Cardiac fibroblast (primary cell): ENCODE data around the gene PATL2.

Experiments
- DNase-seq, 2 donors: peaks; one replicate each; pipeline versions ENCODE4 v3.0.0 to v3.0.0-alpha.2; 2010; ENCODE audit warnings: low read depth in 2 of 2
- H3K4me3 ChIP-seq, 2 donors: replicated peaks in 1 of 2; 1 replicate in 1 of 2; 2 replicates in 1 of 2; pipeline ENCODE4 v1.5.1; 2011; ENCODE audit warnings: low read depth in 2 of 2, low read length in 2 of 2, mild to moderate bottlenecking in 2 of 2, moderate library complexity in 1 of 2
- TF ChIP-seq, protein P1 (sequence below): IDR thresholded peaks from one replicate; pipeline ENCODE4 v1.5.1; 2011; ENCODE audit warnings: low read depth, mild to moderate bottlenecking, low read length, inconsistent platforms

The PATL2 gene

DNA sequence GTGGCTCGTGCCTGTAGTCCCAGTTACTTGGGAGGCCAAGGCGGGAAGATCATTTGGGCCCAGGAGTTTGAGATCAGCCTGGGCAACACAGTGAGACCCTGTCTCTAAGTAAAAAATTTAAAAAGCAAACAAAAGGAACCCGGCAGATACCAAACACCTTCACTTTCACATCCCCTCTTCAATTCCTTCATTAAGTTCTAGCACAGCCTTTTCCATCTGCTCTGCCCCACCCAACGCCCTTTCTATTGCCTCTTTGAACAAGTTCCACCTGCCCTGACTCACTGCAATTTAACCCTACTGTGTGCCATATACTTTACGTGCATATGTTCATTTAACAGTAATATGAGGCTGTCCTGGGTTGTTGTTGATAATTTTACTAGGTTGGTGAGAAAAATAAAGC lies 35.2 kb downstream of the PATL2 start:
- TF ChIP-seq, protein P1, sequence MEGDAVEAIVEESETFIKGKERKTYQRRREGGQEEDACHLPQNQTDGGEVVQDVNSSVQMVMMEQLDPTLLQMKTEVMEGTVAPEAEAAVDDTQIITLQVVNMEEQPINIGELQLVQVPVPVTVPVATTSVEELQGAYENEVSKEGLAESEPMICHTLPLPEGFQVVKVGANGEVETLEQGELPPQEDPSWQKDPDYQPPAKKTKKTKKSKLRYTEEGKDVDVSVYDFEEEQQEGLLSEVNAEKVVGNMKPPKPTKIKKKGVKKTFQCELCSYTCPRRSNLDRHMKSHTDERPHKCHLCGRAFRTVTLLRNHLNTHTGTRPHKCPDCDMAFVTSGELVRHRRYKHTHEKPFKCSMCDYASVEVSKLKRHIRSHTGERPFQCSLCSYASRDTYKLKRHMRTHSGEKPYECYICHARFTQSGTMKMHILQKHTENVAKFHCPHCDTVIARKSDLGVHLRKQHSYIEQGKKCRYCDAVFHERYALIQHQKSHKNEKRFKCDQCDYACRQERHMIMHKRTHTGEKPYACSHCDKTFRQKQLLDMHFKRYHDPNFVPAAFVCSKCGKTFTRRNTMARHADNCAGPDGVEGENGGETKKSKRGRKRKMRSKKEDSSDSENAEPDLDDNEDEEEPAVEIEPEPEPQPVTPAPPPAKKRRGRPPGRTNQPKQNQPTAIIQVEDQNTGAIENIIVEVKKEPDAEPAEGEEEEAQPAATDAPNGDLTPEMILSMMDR = no peak
- H3K4me3 ChIP-seq = no peak overlapping the region
- no peak for DNase-seq

DNA sequence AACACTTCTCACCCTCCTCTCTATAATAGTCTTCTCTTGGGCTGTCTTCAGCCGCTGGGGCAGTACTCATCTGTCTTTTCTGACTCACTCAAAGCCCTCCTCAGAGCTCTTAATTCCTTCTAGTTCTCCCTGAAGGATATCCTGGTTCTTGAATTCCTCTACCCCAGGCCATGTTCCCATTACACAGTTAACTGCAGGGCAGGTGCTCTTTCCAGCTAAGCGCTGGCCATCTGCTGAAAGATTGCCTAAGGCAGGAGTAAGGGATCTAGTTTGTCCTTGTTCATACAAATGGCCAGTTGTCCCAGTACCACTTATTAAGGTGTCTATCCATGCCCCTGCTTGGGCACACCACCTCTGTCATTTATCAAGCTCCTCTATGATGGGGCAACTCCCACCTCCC lies 37.5 kb downstream of the PATL2 start:
- DNase-seq = no peak

GRCh38 chr15:44670087-44670950 lies 40.8 kb downstream of the PATL2 start:
- TF ChIP-seq, protein P1 = no peak
- no peak for DNase-seq
- no peak overlapping the region for H3K4me3 ChIP-seq

More for the DNA sequence above, 37.5 kb downstream of the PATL2 start:
- TF ChIP-seq, protein P1 = no peak
- no peak overlapping the region for H3K4me3 ChIP-seq

DNA sequence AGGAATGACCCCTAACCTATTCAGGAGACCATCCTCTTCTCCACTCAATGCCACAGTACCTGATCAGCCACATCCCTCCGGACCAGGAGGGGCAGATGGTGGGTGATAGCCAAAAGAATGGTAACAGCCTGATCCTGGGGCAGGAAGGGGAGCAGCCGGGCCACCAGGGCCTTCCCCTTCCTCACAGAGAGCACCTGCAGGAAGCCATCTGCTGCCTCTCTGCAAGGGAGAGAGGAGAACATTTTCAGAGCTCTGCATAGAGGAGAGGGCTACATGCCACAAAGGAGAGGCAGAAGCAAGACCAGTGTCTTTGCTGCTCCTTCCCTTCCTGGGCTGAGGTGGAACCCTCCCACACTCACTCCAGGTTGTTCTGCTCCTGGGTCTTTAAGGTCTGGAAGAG lies 42.2 kb downstream of the PATL2 start:
- H3K4me3 ChIP-seq = no peak overlapping the region
- no peak for DNase-seq

GRCh38 chr15:44667039-44667360 lies 44.1 kb downstream of the PATL2 start:
- no peak overlapping the region for H3K4me3 ChIP-seq
- TF ChIP-seq, protein P1 = no peak
- DNase-seq = no peak

More for the DNA sequence above, 42.2 kb downstream of the PATL2 start:
- TF ChIP-seq, protein P1 = no peak

GRCh38 chr15:44666210-44667038 lies 44.7 kb downstream of the PATL2 start:
- DNase-seq = no peak
- no peak overlapping the region for H3K4me3 ChIP-seq
- TF ChIP-seq, protein P1 = no peak
